HG03159 (cell line): Measurements from ENCODE around the gene AP1S1.

ENCODE experiments used
- ATAC-seq: cut with Tn5 transposase; IDR thresholded peaks from one replicate; pipeline ENCODE4 v1.9.1; 2021; ENCODE audit warnings: mild to moderate bottlenecking, moderate library complexity; ENCODE audit not compliant: unreplicated experiment

The AP1S1 gene

DNA sequence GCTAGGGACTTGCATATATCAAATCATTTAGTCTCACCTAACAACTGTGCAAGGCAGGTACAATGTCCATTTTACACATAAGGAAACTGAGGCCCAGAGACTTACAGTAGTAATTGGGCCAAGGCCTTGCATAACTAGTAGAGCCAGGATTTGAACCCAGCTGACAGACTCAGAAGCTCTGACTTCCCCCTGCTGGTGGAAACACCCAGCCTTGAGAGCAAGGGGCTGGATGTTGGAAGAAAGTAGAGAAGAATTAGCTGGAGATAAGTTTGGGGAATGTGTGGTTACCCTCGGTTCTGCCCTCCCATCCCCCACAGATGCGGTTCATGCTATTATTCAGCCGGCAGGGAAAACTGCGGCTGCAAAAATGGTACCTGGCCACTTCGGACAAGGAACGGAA lies 2.0 kb downstream of the AP1S1 start:
- ATAC-seq: no peak

DNA sequence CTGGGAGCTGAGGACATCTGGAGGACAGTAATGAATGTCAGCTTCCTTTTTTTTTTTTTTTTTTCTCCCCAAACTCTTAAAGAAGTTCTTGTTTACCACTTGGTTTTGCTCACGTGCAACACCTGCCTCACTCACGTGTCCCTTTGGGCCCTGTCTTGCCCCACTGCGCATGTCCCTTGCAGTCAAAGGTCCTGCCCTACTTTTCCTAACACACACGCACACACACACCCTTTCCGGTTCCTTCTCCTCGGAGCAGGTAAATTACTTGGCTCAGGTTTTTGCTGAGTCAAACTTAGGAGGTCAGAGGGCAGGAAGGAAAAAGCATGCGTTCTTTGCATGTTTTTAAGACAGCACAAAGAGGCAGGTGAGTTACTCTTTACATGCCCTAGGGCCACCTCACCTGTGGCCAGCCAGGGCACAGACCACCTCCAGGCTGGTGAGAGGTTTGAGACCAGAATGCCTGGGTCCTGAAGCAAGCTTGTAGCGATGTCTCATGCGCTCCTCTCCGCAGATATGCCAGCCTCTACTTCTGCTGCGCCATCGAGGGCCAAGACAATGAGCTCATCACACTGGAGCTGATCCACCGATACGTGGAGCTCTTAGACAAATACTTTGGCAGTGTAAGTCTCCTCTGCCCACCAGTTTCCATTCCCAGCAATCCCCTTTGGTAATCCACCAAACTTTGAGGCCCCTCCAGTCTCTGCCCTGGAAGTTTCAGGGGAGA lies 2.8 kb downstream of the AP1S1 start:
- no peak for ATAC-seq

DNA sequence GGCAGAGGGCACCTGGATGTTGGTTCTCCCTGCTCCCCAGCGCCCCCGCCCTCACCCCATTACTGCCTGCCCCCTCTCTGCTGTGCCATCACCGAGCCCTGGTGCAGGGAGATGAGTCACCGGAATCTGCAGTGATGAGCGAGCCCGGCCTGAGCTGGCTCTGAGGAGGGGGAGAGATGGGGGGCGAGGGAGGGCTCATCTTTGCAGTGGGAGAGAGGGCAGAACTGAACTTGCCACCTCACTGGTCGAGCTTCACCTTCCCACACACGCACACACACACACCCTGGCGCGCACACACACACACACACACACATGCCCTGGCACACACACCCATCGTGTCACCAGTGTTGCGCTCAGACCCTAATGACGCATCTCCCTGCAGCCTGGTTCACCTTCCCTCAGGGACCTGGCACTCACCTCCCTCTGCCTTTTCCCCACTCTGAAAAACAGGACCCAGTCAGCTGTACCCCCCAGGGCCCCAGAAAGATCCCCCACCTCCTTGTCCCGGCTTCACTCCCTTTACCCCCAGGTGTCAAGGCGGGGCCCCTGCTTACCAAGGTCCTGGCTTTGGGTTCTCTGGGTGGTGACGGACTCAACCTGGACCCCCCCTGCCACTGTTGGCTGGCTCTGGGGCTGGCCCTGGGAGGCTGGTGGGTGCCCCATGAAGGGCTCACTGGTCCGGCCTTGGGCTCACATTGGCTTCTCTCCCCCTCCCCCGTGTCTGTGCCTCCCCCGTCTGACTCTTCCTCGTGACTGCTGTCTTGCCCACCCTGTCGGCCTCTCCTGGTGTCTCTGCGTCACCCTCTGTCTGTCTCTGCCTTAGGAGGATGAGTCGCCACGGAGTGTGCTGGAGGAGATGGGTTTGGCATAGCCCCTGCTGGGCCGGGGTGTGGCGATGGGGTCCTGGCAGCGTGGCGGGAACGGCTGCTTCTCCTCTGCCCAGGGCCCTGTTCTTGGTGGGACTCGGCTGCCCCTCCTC lies 5.7 kb downstream of the AP1S1 start:
- ATAC-seq: no peak

DNA sequence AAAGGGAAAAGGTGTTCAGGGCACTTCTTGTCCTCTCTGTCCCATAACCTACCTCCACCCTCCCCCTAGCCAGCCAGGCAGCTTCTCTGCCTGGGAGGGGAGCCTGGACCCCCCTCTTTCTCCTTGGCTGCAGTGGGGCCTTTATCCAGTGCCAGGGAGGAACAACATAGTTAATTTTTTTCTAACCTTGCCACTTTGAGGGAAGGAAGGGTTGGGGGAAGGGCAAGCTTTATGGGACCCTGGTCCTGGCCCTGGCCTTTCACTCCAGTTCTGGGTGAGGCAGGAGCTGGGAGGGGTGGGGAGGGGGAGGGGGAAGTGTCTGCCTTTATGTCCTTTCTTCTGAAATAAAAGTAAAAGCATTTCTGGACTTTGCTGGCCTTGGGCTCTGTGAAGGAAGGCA lies 6.6 kb downstream of the AP1S1 start:
- no peak for ATAC-seq

DNA sequence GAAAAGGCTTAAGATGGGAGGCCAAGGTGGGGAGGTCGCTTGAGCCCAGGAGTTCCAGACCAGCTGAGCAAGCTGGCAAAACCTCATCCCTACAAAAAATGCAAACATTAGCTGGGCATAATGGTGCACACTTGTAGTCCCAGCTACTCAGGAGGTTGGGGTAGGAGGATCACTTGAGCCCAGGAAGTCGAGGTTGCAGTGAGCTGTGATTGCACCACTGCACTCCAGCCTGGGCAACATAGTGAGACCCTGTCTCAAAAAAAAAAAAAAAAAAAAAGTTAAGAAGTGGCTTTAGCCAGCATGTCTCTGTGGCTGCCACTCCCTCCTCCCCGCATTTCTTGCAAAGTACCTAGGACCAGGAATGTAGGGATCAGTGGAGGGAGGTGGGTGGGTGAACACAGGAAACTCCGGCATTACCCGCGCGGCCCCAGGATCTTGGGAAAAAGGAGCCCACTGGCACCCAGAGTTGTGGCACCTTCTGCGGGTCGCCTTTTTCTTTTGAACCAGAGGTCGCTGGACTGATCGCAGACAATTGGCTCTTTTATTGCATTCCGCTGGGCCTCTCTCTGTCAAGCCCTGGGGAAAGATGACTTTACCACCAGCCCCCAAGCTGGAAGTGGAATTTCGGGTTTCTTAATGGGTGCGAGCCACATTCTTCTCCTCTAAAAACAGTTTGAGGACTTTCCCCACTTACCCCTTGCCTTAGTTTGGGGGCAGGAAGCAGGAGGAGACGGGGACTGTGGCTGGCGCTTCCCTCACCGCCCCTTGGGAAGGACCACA lies 7.6 kb downstream of the AP1S1 start:
- ATAC-seq: no peak

DNA sequence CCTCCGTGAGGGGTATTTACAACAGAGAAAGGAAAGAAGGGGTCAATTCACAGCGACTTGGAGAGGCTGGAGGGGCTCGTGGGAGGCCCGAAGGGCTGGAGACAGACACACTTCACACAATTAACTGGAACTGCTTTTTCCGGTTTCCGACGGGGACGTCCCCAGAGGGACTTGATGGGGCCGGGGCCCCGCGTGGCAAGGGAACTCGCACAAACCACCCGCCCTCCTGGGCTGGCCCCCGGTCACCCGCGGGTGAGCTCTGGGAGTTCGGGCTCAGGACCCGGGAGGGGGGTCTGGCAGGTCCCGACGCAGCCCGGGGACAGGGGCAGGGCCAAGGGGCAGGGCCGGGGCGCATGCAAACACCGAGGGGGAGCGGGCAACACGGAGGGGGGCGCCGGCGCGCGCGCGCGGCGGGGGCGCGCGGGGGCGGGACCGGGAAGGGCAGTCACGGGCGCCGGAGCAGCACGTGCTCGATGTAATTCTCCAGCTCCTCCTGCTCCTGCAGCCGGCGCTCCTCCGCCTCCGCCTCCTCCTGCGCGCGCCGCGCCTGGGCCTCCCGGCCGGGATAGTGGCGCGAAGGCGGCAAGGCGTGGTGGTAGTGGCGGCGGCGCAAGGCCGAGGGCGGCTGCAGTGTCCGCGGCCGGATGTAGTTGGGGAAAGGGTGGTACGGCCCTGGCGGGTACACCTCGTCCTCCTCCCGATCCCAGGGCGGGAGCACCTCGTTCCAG lies 8.4 kb downstream of the AP1S1 start:
- ATAC-seq: no peak

DNA sequence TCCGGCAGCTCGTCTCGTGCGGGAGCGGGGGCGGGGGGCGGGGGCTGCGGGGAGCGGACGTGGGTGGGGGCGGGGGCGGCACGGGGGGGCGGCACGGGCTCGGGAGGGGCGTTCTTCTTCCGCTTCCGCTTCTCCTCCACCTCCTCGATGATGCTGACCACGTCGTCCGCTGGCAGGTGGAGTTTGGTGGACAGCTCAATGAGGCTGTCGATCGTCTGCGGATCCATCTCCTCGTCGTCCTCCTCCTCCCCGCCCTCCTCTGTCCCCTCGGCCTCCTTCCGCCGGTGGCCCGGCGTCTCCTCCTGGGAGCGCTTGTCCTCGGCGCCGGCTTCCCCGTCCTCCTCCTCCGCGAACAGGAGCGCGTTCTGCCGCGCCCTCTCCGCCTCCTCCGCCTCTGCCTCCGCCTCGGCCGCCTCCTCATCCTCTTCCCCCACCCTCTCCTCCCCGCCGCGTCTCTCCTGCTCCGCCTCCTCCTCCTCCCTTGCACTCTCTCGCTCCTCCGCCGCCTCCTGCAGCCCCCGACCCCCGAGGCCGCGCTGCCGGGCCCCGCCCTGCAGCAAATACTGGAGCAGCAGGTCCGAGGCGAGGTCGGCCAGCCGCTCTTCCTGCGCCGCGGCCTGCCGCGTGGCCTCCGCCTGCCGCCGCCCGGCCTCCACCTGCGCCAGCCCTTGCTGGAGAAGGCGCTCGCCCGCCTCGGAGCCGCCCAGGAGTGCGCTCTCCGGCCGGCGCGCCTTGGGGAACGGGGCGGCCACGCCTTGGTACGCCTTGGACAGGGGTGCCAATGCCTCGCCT lies 9.2 kb downstream of the AP1S1 start:
- ATAC-seq: no peak

DNA sequence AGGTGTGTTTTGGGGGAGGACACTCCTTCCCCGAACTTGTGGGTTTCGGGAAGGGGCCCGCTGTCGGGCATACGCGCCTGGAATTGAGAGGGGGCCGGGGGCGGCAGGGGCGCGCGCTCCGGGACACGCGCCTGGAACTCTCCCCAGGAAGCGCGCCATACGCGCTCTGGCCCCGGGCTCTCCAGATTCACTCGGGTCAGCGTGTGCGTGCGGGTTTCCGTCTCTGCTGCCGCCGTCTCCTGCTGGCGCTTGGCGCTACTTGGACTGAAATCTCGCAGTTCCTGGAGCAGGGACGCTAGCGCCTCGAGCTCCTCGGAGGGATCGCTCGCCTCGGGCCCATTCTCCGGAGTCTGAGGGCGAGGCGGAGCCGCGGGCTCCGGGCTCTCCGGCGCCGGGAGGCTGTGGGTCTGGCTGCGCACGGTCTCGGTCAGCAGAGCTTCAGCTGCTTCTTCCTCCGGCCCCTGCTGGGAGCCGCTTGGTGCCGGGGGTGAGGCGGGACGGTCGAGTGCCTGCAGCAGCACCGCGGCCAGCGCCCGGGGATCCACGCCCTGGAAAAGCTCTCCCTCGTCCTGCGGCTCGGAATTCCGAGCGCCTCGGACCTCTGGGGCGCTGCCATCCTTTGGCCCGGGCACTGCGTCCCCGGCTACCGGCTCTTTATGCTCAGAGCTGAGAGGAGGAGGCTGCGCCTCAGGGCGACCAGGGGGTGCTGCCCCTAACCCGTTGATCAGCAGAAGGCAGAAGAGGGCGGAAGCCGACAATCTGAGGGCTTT lies 10.0 kb downstream of the AP1S1 start:
- ATAC-seq: no peak

DNA sequence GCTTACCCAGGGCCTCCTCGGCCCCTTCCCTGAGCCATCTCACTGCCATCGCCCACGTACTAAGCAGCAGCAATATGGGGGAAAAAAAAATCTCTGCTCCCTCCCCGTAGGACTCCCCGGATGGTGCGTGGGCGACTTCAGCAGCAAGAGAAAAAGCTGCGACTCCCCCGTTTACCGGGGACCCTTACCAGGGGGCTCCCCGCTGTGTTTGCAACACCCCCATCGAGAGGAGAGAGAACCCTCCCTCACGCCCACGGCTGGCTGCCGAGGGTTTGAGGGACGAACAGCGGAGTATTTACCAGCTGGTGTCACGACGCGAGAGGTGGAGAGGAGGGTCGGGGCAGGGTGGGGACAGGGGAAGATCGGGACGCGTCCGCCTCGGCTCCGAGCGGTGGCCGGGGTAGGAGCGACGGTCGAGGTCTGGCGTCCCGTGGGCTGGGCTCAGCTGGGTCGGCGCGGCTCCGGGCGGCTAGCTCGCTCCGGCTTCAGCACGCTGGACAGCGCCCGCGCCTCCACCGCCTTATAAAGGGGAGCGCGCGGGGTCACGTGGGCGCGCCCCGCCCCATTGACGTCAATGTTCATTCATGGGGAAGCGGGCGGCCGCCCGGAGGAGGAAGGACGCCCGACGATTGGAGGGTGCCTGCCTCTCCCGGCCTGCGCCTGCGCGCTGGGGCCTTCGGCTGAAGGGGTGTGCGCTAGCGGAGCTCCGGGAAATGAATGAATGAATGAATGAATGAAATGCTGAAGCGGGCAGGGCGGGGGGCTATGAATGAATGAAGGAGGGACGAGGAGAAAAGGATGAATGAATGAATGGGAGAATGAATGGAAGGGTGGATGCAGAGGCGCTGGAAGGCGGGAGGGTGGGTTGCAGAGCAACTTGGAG lies 11.0 kb downstream of the AP1S1 start, which contains the start of gene VGF:
Gene VGF, minus strand, starts transcription at position 495 of the 883 bp plus-strand sequence. CDS start 726 bp downstream, outside the sequence.
- ATAC-seq: peak; percentile 70

DNA sequence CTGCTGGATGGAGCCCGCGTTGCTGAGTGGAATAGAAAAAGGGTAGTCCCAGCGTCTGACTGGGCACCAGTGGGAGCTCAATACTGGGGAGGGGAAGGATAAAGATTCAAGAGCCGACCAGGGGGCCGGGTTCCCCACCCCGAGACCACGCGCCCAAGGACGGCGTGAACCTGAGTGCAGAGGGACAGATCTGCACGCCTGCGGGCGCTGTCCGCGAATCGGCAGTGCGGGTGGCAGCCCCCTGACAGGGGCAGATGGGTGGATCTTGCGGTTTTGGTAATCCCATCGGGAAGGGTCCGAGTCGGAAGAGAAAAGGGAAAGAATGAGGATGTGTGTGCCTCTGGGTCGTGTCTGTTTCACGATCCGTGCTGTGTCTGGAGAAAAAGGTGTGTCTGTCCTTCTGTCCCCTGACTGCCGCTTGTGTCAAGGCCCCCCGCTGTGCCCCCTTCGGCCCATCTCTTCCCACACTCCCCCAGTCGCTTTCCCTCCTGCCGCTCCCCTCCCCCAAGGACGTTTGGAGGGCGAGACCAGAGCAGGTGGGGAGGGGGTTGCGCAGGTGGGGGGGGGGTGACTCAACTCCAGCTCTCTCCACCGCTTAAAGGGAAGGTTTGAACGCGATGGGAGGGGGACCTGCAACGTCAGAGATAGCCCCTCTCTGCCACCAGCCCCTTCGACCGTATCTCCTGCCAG lies 11.8 kb downstream of the AP1S1 start:
- peak; percentile 3 for ATAC-seq

DNA sequence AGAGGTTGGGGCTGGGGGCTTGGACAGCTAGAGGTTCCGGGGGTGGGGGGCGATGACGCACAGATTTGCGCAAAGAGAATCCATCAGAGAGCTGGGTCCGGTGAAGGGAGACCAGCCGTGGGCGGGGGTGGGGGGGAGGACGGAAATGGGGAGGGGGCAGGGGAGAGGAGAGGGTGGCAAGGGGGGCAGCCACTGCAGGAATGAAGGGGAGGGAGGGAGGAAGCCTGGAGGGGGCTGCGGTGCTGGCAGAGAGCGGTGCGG lies 12.3 kb downstream of the AP1S1 start:
- ATAC-seq: no peak

DNA sequence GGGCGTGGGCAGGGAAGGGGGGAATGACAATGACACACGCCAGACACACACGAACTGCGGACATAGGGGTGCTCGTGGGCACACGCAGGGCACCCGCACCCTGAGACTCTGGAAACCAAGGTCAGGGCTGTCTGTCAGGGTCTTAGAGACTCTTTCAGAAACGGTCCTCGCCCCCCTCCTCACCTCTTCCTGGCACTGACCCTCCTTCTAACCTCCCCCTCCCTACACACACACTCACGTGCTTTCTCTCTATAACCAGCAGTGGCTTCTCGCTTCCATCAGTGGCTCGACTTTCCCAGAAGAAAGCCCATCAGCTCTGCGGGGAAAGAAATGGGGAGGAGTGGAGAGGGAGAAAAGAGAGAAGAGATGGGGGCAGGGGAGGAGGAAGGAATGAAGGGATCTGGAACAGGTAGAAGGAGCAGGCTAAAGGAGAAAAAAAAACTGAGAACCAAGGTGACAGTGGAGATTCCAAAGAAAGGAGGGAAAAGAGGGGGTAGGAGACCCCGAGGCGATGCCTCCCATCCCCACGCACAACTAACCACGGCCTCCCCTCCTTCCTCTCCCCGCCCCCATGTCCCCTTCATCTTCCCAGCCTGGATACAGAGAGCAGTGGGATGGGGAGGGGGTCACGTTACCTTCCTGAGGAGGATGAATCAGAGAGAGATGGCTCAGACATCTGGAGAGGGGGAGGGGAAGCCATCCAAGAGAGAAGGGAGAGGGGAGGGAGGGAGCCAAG lies 12.8 kb downstream of the AP1S1 start:
- ATAC-seq: no peak

DNA sequence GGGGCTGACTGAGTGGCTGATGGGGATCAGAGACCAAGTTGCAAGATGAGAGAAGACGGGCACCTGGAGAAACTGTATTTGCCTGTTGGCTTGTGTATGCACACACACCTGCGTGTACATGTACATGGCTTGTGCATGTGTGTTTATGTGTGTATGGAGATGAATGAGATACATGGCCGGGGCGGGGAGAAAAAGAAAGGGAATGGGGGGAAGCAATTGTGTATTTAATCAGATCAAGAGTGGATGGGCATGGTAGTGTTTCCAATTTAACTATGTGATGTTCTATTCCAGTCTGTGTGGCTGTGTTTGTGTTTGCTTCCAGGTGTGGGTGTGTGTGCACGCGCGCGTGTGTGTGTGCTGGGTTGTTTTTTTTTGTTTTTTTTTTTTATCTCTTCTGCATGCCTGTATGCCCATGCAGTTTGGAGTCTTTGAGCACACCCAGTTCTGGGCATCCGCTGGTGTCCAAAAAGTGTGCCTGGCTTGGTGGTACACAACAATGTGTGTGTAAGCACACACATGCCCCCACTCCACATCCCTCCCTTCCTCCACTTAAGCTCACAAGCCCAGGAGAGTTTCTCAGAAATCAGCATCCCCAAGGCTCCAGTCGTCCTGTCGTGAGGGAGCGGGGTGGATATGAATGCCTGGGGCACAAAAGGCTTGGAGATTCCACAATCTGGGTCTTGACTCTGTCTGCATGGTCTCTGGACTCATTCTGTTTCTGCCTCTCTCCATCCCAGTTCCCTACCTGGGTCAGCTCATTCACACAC lies 13.6 kb downstream of the AP1S1 start:
- ATAC-seq: no peak

DNA sequence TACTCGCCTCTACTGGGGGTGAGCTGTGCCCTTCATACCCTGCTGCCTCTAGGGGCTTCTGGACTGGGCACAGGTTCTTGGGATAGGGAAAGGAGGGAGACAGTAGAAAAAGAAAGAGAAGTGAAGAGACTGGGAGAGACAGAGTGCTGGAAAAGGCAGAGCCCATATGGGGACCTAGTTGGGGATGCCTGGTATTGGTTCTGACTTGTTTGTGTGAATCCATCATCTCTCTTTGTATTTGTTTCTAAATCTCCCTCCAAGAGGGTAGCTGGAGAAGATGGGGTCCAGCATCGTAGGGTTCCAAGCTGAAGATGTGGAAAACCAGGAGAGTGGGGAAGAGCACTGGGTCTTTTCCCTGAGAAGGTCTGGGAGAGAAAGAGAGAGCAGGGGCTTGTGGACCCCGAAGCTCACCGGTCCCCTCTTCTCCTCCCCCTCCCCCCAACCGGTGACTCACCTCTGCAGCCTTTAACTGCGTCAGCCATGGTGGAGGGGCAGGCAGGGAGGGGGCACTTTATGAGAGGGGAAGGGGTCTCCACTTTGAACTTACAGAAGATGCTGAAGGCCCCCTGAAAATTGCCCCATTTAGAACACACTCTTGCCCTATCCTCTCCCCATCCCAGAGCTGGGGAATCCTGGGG lies 14.3 kb downstream of the AP1S1 start:
- ATAC-seq: no peak

DNA sequence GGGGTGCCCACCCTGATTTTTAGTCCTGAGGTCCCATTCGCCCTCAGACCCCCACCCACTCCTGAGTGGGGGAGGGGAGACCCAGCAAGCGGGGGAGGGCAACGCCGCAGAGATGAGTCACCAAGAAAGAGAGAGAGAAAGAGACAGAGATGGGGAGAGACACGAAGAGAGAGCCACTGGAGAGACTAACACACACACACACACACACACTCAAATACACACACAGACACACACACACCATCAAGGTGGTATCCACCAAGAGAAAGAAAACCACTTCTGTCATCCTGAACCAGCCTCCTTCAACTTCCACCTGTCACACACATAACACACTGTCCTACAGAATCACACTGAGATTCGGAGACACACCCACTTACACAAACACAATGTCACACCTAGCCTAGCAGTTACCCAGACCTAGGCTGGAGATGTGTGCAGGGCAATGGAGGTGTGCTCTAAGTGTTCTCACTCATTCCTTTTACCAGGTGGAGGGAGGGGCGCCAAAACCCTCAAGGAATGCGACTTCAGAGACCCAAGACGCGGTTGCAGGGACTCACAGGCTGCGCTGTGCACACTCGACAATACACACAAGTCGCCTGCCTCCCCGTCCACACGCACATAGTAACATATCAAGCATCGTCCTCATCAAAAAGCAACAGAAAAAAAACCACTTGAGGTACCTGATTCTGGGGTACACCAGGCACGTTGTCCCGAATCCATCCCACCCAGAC lies 15.0 kb downstream of the AP1S1 start:
- no peak for ATAC-seq
